Vagina (tissue), 2 donors: ENCODE data around the gene CMTM3.
"Not testable (repeated sequence)": the region's sequence is repeated elsewhere in the genome, so short reads cannot be mapped to it uniquely, and the experiment has no call there.

Source experiments
- CTCF ChIP-seq, 3 experiments: fragments of 450-650 bp in 2 of 3; fragments of 200-600 bp in 1 of 3; sonication (generic) in 1 of 3; IDR thresholded peaks; one replicate each; pipeline ENCODE4 v1.5.1; 2017 to 2019; ENCODE audit warnings: antibody characterized with exemption in 3 of 3, mild to moderate bottlenecking in 2 of 3, moderate library complexity in 2 of 3
- POLR2A ChIP-seq, 2 donors: fragments of 450-650 bp; IDR thresholded peaks; one replicate each; pipeline ENCODE4 v1.6.1; 2017; ENCODE audit warnings: antibody characterized with exemption in 2 of 2, mild to moderate bottlenecking in 2 of 2, moderate library complexity in 2 of 2
- POLR2AphosphoS5 ChIP-seq, 2 donors: sonication (generic); formaldehyde crosslinking; IDR thresholded peaks; one replicate each; pipeline ENCODE4 v1.9.0; 2017; ENCODE audit warnings: antibody characterized with exemption in 2 of 2, mild to moderate bottlenecking in 2 of 2, low read depth in 1 of 2; ENCODE audit not compliant: insufficient read depth in 1 of 2

DNA sequence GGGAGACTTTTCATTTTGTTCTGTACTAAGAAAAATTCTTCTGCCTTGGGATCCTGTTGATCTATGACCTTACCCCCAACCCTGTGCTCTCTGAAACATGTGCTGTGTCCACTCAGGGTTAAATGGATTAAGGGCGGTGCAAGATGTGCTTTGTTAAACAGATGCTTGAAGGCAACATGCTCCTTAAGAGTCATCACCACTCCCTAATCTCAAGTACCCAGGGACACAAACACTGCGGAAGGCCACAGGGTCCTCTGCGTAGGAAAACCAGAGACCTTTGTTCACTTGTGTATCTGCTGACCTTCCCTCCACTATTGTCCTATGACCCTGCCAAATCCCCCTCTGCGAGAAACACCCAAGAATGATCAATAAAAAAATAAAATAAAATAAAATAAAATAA is 27.1 kb downstream of the CMTM3 start:
- not testable (repeated sequence) for TF ChIP-seq CTCF (IDR thresholded peaks at IDR 0.05); POLR2A (IDR thresholded peaks at IDR 0.05); POLR2AphosphoS5 (IDR thresholded peaks at IDR 0.05; ENCODE audit: insufficient read depth in 1 of 2, low read depth in 1 of 2)
